LNCaP clone FGC (cell line): ENCODE data around the gene CLDND2.

Source experiments
- DNase-seq: peaks from one replicate; pipeline ENCODE4 v3.0.0-alpha.2; 2011; ENCODE audit warnings: low read depth
- H3K4me3 ChIP-seq: 2 replicates; pipeline ENCODE4 v1.5.1; 2011; ENCODE audit warnings: mild to moderate bottlenecking, low read depth, low read length, control low read depth
- CTCF ChIP-seq: IDR thresholded peaks from 2 replicates; pipeline ENCODE4 v1.5.1; 2012; ENCODE audit warnings: mild to moderate bottlenecking; ENCODE audit not compliant: control insufficient read depth, insufficient read depth; ENCODE audit errors: extremely low read depth

The CLDND2 gene

GRCh38 chr19:51380379-51380778 is 11.6 kb upstream of the CLDND2 start:
- TF ChIP-seq CTCF: no peak
- DNase-seq: no peak
- H3K4me3 ChIP-seq: no peak overlapping the region

- DNase-seq: no peak
- no peak for TF ChIP-seq CTCF
- no peak overlapping the region for H3K4me3 ChIP-seq
These were observed 8.6 kb upstream of the CLDND2 start for GRCh38 chr19:51377422-51377821.

- TF ChIP-seq CTCF: no peak
- DNase-seq: no peak
- no peak overlapping the region for H3K4me3 ChIP-seq
These were observed 6.9 kb upstream of the CLDND2 start for GRCh38 chr19:51375504-51376221.

- H3K4me3 ChIP-seq: no peak within 1 kb of the TSS
- DNase-seq: no peak
- no peak for TF ChIP-seq CTCF
These were observed 4.1 kb upstream of the CLDND2 start, which contains the start of gene NKG7 for GRCh38 chr19:51372649-51373504. TSS of gene NKG7 (minus strand) at chr19:51372654. CDS start at chr19:51372535, 119 bp downstream.

GRCh38 chr19:51372021-51372648 is 3.3 kb upstream of the CLDND2 start:
- no peak for DNase-seq
- no peak for TF ChIP-seq CTCF
- H3K4me3 ChIP-seq: no peak overlapping the region

GRCh38 chr19:51371186-51371690 is 2.4 kb upstream of the CLDND2 start:
- no peak for DNase-seq
- no peak for TF ChIP-seq CTCF
- H3K4me3 ChIP-seq: no peak overlapping the region
